T-helper 2 cell treated with Interferon-gamma antibody and Interleukin-4, amounts not matched to agents 100 ng/mL and 5 ng/mL, for 36 hours (primary cell): ENCODE data around the gene GALK1. TPM values are rescaled to one million over a fixed set of nuclear protein-coding genes. Genes with fewer than 3 reads are reported as not detected.

ENCODE experiments used
- intact Hi-C: fragments of 100-400 bp; cut with micrococcal nuclease; formaldehyde crosslinking; loops from one replicate; pipeline ENCODE4 v1.15.1; 2023
- total RNA-seq: library from RNA; stranded (reverse); gene quantifications from 2 replicates; pipeline ENCODE4 v1.2.3, GENCODE V29; 2022

GALK1 gene
- total RNA-seq, 1 donor from 2014 or later, result 52.9 TPM

GRCh38 chr17:75730065-75730464 lies 34.9 kb downstream of the GALK1 start:
- intact Hi-C loops, result no loop called here

DNA sequence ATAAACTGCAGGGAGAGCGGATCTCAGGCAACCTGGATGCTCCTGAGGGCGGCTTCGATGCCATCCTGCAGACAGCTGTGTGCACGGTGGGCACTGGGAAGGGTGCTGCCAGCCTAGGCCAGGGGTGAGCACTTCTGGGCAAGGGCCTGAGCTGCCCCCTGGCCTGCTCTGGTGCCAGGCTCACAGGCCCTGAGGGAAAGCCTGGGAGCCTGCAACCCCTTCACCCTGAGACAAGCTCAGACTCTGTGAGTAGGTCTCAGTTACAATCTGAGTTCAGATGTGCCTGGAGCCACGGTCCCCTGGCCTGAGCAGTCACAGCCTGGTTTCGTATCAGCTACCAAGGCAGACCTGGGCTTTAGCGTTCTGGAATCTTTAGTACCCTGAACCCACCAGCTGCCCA lies 35.6 kb downstream of the GALK1 start:
- intact Hi-C loops, result no loop called here

GRCh38 chr17:75727391-75727790 lies 37.6 kb downstream of the GALK1 start:
- intact Hi-C loops, result no loop called here

DNA sequence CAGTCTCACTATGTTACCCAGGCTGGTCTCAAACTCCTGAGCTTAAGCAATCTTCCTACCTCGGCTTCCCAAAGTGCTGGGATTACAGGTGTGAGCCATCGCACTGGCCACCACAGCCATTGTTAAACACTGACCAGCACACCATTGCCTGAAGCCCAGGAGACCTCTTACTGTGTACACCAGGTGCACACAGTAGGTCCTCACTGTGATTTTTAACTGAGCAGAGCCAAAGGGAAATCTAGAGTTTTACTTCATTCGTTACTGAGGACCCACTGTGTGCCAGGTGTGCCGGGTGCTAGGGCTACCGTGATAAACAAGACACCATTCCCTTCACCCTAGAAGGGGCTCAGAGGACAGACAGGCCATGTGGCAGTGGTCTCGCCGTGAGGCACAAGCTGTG lies 39.5 kb downstream of the GALK1 start:
- intact Hi-C loops, result no loop called here

DNA sequence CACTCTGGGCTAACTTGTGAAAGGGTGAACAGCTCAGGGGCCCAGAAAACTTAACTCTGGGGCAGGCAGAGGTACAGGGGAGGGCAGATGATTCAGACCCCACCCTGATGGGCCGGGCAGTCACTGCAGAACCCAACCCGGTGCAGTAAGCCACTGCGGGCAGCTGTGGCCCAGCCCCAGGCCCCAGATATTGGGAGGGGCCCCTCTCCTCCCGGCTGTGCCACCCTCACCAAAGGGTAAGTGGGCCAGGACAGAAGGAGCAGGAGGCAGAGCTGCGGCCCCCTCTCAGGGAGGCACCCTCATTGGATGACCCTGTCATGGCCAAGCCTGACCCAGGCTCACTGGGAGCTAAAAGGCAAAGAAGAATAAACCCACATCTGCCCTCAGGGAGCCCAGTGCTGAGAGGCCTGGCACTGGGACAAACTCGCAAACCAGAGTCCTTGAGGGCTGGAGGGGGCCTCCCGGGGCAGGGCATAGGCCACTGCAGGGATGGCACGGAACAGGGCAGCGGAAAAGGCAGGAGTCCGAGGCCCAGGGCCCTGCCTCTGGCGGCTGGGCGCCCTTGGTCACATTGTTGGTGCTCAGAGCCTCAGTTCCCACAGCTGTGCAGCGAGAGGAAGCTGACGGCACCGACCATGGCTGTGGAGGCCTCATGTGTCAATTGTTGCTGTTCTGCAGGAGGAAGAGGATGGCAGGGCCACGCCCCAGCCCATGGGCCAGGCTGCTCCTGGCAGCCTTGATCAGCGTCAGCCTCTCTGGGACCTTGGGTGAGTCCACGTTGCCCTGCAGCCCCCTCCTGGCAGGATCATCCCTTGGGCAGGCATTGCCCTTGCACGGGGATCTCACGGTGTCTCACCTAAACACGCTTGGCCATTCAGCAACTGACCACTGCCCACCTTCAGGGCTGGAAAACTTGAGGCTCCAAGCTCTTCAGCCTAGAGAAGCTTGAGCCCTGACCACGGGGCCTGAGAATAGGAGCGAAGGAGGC lies 40.7 kb downstream of the GALK1 start:
- intact Hi-C loops, result no loop called here

GRCh38 chr17:75723171-75723930 lies 41.6 kb downstream of the GALK1 start:
- intact Hi-C loops, result no loop called here

- intact Hi-C loops, result no loop called here
These were observed 42.4 kb downstream of the GALK1 start for GRCh38 chr17:75722542-75723095.

DNA sequence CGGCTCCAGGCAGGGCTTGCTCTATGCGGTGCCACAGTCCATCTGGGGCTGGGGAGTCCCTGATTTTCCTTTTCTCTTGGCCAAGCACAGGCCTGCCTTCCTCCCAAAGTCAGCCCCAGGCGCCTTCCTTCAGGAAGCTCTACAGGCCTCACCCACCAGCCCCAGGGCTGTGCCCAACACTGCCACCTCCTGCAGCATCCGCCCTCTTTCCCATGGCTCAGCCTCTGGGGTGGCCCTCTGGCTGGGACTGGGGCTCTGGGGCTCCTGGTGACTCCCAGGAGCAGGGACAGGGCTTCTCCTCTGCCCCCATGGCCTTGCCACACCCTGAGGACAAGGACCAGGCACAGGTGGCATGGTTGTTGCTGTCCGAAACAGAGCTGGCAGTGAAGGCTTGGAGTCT lies 42.9 kb downstream of the GALK1 start:
- intact Hi-C loops, result no loop called here

- intact Hi-C loops, result no loop called here
These were observed 43.5 kb downstream of the GALK1 start for GRCh38 chr17:75721463-75722011.

- intact Hi-C loops, result no loop called here
These were observed 44.1 kb downstream of the GALK1 start, which contains the start of gene ITGB4 for GRCh38 chr17:75720656-75721462. TSS of gene ITGB4 (plus strand) at chr17:75721459. CDS start at chr17:75724704, 3,245 bp downstream.

- intact Hi-C loops, result no loop called here
These were observed 45.3 kb downstream of the GALK1 start for GRCh38 chr17:75719732-75720131.

GRCh38 chr17:75712446-75712845 lies 52.5 kb downstream of the GALK1 start:
- intact Hi-C loops, result no loop called here

Other genes with a start within 250 kb of the GALK1 start
- gene CASKIN2, start 249.7 kb downstream of the GALK1 start, total RNA-seq, result 0.77 and 1.1 TPM in 2 replicates
- gene TSEN54, start 248.7 kb downstream of the GALK1 start, total RNA-seq, result 69.4 and 70.0 TPM in 2 replicates
- gene LLGL2, start 239.5 kb downstream of the GALK1 start, total RNA-seq, result 19.1 and 20.5 TPM in 2 replicates
- 53.8 and 55.5 TPM in 2 replicates for gene MYO15B, start 177.4 kb downstream of the GALK1 start, total RNA-seq
- gene SMIM5, start 131.8 kb downstream of the GALK1 start, total RNA-seq, result 0.50 and 0.52 TPM in 2 replicates
- 39.3 and 42.2 TPM in 2 replicates for gene RECQL5, start 98.0 kb downstream of the GALK1 start, total RNA-seq
- 93.6 and 97.7 TPM in 2 replicates for gene SAP30BP, start 97.9 kb downstream of the GALK1 start, total RNA-seq
- 0.30 and 1.7 TPM in 2 replicates for gene ITGB4, start 43.7 kb downstream of the GALK1 start, total RNA-seq
- 29.0 and 29.3 TPM in 2 replicates for gene UNK, start 19.6 kb upstream of the GALK1 start, total RNA-seq
- 206 and 210 TPM in 2 replicates for gene UNC13D, start 79.2 kb upstream of the GALK1 start, total RNA-seq
- 61.9 and 66.3 TPM in 2 replicates for gene WBP2, start 90.1 kb upstream of the GALK1 start, total RNA-seq
- 19.8 and 22.5 TPM in 2 replicates for gene TRIM47, start 113.4 kb upstream of the GALK1 start, total RNA-seq
- gene TRIM65, start 131.8 kb upstream of the GALK1 start, total RNA-seq, result 38.3 and 41.1 TPM in 2 replicates
- 96.2 and 110 TPM in 2 replicates for gene MRPL38, start 139.7 kb upstream of the GALK1 start, total RNA-seq
- 20.4 and 21.4 TPM in 2 replicates for gene FBF1, start 175.8 kb upstream of the GALK1 start, total RNA-seq
- gene ACOX1, start 214.0 kb upstream of the GALK1 start, total RNA-seq, result 29.0 and 29.4 TPM in 2 replicates
- gene TEN1, start 214.0 kb upstream of the GALK1 start, total RNA-seq, result 16.7 TPM in 2 replicates
- 6.7 and 9.8 TPM in 2 replicates for gene CDK3, start 235.7 kb upstream of the GALK1 start, total RNA-seq